ENCODE measurements around the gene WDR89.

GRCh38 chr14:63642229-63642611 is 549 bp upstream of the WDR89 start:
- TF ChIP-seq, protein P1, sequence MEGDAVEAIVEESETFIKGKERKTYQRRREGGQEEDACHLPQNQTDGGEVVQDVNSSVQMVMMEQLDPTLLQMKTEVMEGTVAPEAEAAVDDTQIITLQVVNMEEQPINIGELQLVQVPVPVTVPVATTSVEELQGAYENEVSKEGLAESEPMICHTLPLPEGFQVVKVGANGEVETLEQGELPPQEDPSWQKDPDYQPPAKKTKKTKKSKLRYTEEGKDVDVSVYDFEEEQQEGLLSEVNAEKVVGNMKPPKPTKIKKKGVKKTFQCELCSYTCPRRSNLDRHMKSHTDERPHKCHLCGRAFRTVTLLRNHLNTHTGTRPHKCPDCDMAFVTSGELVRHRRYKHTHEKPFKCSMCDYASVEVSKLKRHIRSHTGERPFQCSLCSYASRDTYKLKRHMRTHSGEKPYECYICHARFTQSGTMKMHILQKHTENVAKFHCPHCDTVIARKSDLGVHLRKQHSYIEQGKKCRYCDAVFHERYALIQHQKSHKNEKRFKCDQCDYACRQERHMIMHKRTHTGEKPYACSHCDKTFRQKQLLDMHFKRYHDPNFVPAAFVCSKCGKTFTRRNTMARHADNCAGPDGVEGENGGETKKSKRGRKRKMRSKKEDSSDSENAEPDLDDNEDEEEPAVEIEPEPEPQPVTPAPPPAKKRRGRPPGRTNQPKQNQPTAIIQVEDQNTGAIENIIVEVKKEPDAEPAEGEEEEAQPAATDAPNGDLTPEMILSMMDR (IDR thresholded peaks at IDR 0.05) = no peak
- no peak for TF ChIP-seq POLR2AphosphoS5 (IDR thresholded peaks at IDR 0.05)
- no peak for TF ChIP-seq EP300 (IDR thresholded peaks at IDR 0.05)
